Thyroid gland (tissue), 4 donors: Measurements from ENCODE around the gene KHDC4. TPM values are rescaled to one million over a fixed set of nuclear protein-coding genes. Genes with fewer than 3 reads are reported as not detected.

Experiments used
- DNase-seq, 2 donors: peaks; one replicate each; pipeline ENCODE4 v3.0.0-alpha.2; 2019
- H3K27ac ChIP-seq, 3 donors: fragments of 200-600 bp; sonication (generic); 1 replicate in 2 of 3; 2 replicates in 1 of 3; pipeline ENCODE4 v1.5.1; 2016 to 2019; ENCODE audit warnings: mild to moderate bottlenecking in 1 of 3, moderate library complexity in 1 of 3
- H3K27me3 ChIP-seq: fragments of 200-600 bp; sonication (generic); one replicate; pipeline ENCODE4 v1.5.1; 2019
- H3K36me3 ChIP-seq, 2 donors: fragments of 200-600 bp; sonication (generic); one replicate each; pipeline ENCODE4 v1.5.1; 2016 to 2019
- H3K4me1 ChIP-seq, 2 donors: fragments of 200-600 bp; sonication (generic); one replicate each; pipeline ENCODE4 v1.5.1; 2017 to 2019
- H3K4me3 ChIP-seq, 3 donors: fragments of 200-600 bp; sonication (generic); replicated peaks in 1 of 3; 1 replicate in 2 of 3; 2 replicates in 1 of 3; pipeline ENCODE4 v1.5.1; 2016; ENCODE audit warnings: mild to moderate bottlenecking in 1 of 3
- H3K9me3 ChIP-seq: fragments of 200-600 bp; sonication (generic); one replicate; pipeline ENCODE4 v1.5.1; 2017
- POLR2A ChIP-seq, 2 donors: fragments of 450-650 bp; IDR thresholded peaks; one replicate each; pipeline ENCODE4 v1.6.1; 2017; ENCODE audit warnings: antibody characterized with exemption in 2 of 2, mild to moderate bottlenecking in 2 of 2, moderate library complexity in 1 of 2
- WGBS, 2 donors: methylation state at CpG; one replicate each; pipeline ENCODE4 v1.1.5; 2017; 5-methylcytosine and 5-hydroxymethylcytosine counted together
- intact Hi-C: fragments of 100-400 bp; cut with DNase I; formaldehyde crosslinking; loops from one replicate; pipeline ENCODE4 v1.15.1; 2023
- total RNA-seq, 4 donors: library from RNA; depleted of rRNA; stranded (reverse); fragments of >200 nt; gene quantifications; one replicate each; pipeline ENCODE4 v1.2.3, GENCODE V29; 2016
- TF ChIP-seq, protein P1 (sequence below), 6 experiments: fragments of 200-600 bp in 3 of 6; fragments of 450-650 bp in 3 of 6; sonication (generic) in 3 of 6; IDR thresholded peaks; one replicate each; pipeline ENCODE4 v1.5.1; 2016 to 2019; ENCODE audit warnings: antibody characterized with exemption in 6 of 6, mild to moderate bottlenecking in 2 of 6, inconsistent platforms in 1 of 6, moderate library complexity in 1 of 6

The KHDC4 gene
- total RNA-seq, 4 donors from 2014 or later, result 58.5 to 114 (median 60.6) TPM

DNA sequence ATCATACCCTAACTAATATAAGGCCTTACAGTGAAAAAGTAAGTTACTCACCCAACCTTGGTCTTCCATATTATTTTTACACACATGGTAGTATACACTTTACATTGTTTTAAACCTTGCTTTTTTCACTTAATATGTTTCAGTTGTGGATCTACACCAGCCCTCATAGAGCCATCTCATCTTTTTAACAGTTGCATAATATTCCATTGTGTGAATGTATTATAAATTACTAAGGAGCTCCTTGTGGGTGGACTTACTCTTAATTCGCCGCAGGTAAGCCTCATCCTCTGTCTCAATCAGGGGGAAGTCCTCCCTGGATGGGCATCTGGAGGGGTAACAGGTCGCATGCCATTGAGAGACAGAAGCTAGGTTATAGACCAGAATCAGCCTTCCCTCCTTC lies 20.4 kb upstream of the KHDC4 start:
- H3K27me3 ChIP-seq, result no peaks in the 10 kb centered on the region
- WGBS, 2 donors, result 99 to 100% methylated on average over 3 of the region's 3 CpGs
- H3K9me3 ChIP-seq, result no peaks in the 10 kb centered on the region
- no peak for TF ChIP-seq POLR2A (IDR thresholded peaks at IDR 0.05)
- TF ChIP-seq, protein P1, sequence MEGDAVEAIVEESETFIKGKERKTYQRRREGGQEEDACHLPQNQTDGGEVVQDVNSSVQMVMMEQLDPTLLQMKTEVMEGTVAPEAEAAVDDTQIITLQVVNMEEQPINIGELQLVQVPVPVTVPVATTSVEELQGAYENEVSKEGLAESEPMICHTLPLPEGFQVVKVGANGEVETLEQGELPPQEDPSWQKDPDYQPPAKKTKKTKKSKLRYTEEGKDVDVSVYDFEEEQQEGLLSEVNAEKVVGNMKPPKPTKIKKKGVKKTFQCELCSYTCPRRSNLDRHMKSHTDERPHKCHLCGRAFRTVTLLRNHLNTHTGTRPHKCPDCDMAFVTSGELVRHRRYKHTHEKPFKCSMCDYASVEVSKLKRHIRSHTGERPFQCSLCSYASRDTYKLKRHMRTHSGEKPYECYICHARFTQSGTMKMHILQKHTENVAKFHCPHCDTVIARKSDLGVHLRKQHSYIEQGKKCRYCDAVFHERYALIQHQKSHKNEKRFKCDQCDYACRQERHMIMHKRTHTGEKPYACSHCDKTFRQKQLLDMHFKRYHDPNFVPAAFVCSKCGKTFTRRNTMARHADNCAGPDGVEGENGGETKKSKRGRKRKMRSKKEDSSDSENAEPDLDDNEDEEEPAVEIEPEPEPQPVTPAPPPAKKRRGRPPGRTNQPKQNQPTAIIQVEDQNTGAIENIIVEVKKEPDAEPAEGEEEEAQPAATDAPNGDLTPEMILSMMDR (IDR thresholded peaks at IDR 0.05), result no peak
- H3K4me1 ChIP-seq, result peaks cover 0 to 8% of the 10 kb centered on the region in 2 donors
- peaks cover 90 to 92% of the 10 kb centered on the region in 2 donors for H3K36me3 ChIP-seq
- H3K27ac ChIP-seq, result no peak overlapping the region
- intact Hi-C loops, result no loop called here
- H3K4me3 ChIP-seq, result no peak overlapping the region
- DNase-seq, result no peak

DNA sequence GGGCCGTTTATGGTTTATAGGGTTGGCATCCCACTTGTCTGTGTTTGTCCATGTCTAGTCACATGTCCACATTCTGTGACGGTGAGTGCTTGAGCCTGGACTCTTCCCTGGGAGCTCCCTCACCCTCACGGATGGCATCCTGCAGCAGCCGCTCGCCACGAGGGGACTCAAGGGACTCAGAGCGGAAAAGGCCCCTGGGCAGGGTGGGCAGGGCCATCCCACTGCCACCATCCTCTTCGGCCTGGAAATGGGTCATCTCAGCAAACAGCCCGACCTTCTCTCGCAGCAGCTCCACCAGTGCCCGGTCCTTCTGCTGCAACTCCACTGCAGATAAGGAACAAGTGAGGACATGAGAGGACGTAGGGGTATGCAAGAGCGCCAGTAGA lies 18.3 kb upstream of the KHDC4 start:
- intact Hi-C loops, result no loop called here
- H3K36me3 ChIP-seq, result peaks cover 93 to 94% of the 10 kb centered on the region in 2 donors

DNA sequence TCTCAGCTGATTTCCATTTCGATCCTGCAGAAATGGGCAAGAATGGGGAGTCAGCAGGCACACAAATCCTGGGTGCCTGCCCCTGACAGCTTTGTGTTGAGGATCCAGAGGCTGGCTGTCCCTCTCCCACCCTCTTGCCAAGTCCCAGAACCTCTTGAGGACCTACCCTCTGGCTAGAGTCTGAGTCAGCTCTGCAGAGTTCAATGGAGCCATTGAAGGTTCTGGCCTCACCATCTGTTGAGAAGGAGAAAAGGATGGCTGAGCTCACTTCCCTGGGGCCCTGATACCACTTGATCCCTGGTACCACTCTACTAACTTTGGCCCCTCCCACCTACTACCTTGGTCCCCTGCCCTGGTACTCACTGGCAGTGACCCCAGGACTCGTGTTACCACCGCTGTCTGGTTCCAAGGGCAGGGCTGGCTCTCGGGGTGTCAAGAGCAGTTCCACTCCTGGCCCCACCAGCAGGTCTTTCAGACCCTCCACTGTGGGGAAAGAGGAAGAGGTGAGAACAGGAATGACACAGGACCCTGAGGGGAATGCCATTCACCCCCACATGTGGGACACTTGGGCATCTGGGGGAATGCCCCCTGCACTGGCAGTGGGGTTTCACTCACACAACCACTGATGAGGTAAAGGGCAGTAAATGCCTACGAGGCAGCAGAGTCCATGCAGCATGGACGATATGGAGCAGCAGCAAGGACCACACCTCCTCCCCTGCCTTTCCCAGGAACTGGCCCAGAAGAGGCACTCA lies 17.7 kb upstream of the KHDC4 start:
- no peaks in the 10 kb centered on the region for H3K9me3 ChIP-seq
- H3K27me3 ChIP-seq, result no peaks in the 10 kb centered on the region
- no peaks in the 10 kb centered on the region for H3K4me1 ChIP-seq
- H3K4me3 ChIP-seq, result no peak overlapping the region
- intact Hi-C loops, result no loop called here
- H3K36me3 ChIP-seq, result peaks cover 93% of the 10 kb centered on the region in 2 donors
- WGBS, 2 donors, result 85 to 86% methylated on average over 5 to 6 of the region's 6 CpGs
- no peak for DNase-seq
- no peak overlapping the region for H3K27ac ChIP-seq
- no peak for TF ChIP-seq POLR2A (IDR thresholded peaks at IDR 0.05)
- TF ChIP-seq, protein P1 (IDR thresholded peaks at IDR 0.05), result no peak

More for the DNA sequence above, 18.3 kb upstream of the KHDC4 start:
- H3K27me3 ChIP-seq, result no peaks in the 10 kb centered on the region
- 91 to 94% methylated on average over 9 to 10 of the region's 13 CpGs for WGBS, 2 donors
- no peaks in the 10 kb centered on the region for H3K4me1 ChIP-seq
- H3K27ac ChIP-seq, result no peak overlapping the region
- no peak overlapping the region for H3K4me3 ChIP-seq
- no peaks in the 10 kb centered on the region for H3K9me3 ChIP-seq
- no peak for TF ChIP-seq POLR2A (IDR thresholded peaks at IDR 0.05)
- TF ChIP-seq, protein P1 (IDR thresholded peaks at IDR 0.05), result no peak
- no peak for DNase-seq

DNA sequence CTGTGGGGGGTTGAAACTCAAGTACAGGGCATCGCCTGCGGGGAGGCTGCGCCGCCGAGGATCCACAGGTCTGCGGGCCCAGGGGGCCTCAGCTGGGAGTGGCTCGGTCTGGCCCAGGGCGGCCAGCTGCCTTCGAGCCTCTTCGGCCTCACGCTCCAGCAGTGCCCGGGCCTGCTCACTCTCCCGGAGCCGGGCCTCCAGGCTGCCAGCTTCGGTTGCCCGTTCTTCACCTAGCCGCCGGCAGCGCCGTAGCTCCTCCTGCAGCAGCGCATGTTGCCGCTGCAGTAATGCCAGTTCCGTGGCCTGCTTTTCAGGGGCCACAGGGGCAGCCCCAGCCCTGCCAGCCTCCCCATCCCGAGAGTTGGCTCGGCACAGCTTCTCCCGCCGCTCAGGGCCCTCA lies 16.6 kb upstream of the KHDC4 start:
- intact Hi-C loops, result no loop called here
- WGBS, 2 donors, result 97 to 99% methylated on average over 7 to 13 of the region's 27 CpGs

DNA sequence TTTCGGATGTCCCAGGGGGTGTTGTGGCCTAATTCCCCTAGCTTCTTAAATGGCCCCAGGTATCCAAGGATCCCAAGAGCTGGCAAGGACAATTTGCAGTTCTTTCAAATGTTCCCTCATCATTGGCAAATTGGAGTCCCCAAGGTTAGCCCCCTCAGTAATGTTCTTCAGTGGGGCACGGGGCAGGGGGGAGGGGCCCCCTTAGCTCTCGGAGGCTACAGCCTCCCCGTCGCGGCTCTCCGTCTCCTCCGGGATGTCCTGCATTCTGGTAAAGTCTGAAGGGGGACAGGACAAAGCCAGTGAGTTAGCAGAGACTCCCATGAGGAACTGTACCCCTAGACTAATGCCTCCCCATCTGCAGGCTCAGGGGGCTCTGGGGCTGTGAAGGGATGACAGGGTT lies 13.5 kb upstream of the KHDC4 start:
- Histone ChIP-seq H3K36me3 (peaks cover 57 to 62% of the 10 kb centered on the region in 2 donors), H3K27me3 (no peaks in the 10 kb centered on the region), H3K4me1 (peaks cover 18 to 21% of the 10 kb centered on the region in 2 donors), H3K9me3 (no peaks in the 10 kb centered on the region), H3K4me3 (no peak overlapping the region), H3K27ac (no peak overlapping the region)
- intact Hi-C loops, result no loop called here
- DNase-seq, result no peak
- WGBS, 2 donors, result 91 to 94% methylated on average over 8 of the region's 8 CpGs
- TF ChIP-seq POLR2A (IDR thresholded peaks at IDR 0.05), result no peak
- TF ChIP-seq, protein P1 (IDR thresholded peaks at IDR 0.05), result no peak

More for the DNA sequence above, 16.6 kb upstream of the KHDC4 start:
- no peak overlapping the region for H3K27ac ChIP-seq
- TF ChIP-seq, protein P1 (IDR thresholded peaks at IDR 0.05), result no peak
- no peak for TF ChIP-seq POLR2A (IDR thresholded peaks at IDR 0.05)
- no peaks in the 10 kb centered on the region for H3K9me3 ChIP-seq
- no peaks in the 10 kb centered on the region for H3K27me3 ChIP-seq
- H3K36me3 ChIP-seq, result peaks cover 83 to 88% of the 10 kb centered on the region in 2 donors
- H3K4me3 ChIP-seq, result no peak overlapping the region
- no peak for DNase-seq
- peaks cover 6 to 7% of the 10 kb centered on the region in 2 donors for H3K4me1 ChIP-seq
